Endothelial cell of umbilical vein (primary cell): ENCODE results near the gene PNKD. TPM values are rescaled to one million over a fixed set of nuclear protein-coding genes. Genes with fewer than 3 reads are reported as not detected.

Experiments
- BruUV-seq: library from RNA; stranded (reverse); fragments of 400-500 nt; replicated peaks from 2 replicates; lab custom pipeline; 2021; lab: Mats Ljungman, UMichigan
- CTCF ChIA-PET: fragments of 300-600, 350-600 bp; sonication (Branson Sonifier 250); formaldehyde crosslinking; loops from one replicate; lab custom pipeline; 2021; ENCODE audit warnings: antibody characterized with exemption, inconsistent platforms; lab: Charles Lee
- POLR2A ChIA-PET: fragments of 300-600, 350-600 bp; sonication (Branson Sonifier 250); formaldehyde crosslinking; loops from one replicate; lab custom pipeline; 2021; ENCODE audit warnings: antibody characterized with exemption, inconsistent platforms; lab: Charles Lee
- DNase-seq: peaks from one replicate; pipeline ENCODE4 v3.0.0-alpha.2; 2011; ENCODE audit warnings: low read depth, low spot score
- FAIRE-seq: peaks from 2 replicates; lab custom pipeline; 2011; peaks lifted over from hg19 to GRCh38; lab: Jason Lieb, UNC
- H2AFZ ChIP-seq: 2 replicates; pipeline ENCODE4 v1.6.0; 2012; ENCODE audit warnings: low read depth, low read length, control low read depth, inconsistent platforms
- H3K27ac ChIP-seq: 2 replicates; pipeline ENCODE4 v1.5.1; 2011; ENCODE audit warnings: low read depth, mild to moderate bottlenecking, control low read depth, low read length, moderate library complexity; ENCODE audit not compliant: insufficient read depth
- H3K27me3 ChIP-seq, 2 experiments: 2 replicates each; pipeline versions ENCODE4 v1.6.0 to v1.6.1; 2011; ENCODE audit warnings: low read length in 2 of 2, mixed read lengths in 1 of 2; ENCODE audit not compliant: control insufficient read depth in 2 of 2, insufficient read depth in 2 of 2
- H3K36me3 ChIP-seq, 2 experiments: 2 replicates in 1 of 2; 3 replicates in 1 of 2; pipeline ENCODE4 v1.5.1; 2011; ENCODE audit warnings: low read length in 2 of 2, mild to moderate bottlenecking in 1 of 2, moderate library complexity in 1 of 2; ENCODE audit not compliant: control insufficient read depth in 2 of 2, insufficient read depth in 2 of 2; ENCODE audit errors: extremely low read depth in 1 of 2
- H3K4me1 ChIP-seq: 3 replicates; pipeline ENCODE4 v1.5.1; 2011; ENCODE audit warnings: mild to moderate bottlenecking, low read length; ENCODE audit not compliant: control insufficient read depth, insufficient read depth; ENCODE audit errors: extremely low read depth
- H3K4me2 ChIP-seq: 2 replicates; pipeline ENCODE4 v1.6.1; 2011; ENCODE audit warnings: low read length, control low read depth, mixed read lengths; ENCODE audit not compliant: insufficient read depth
- H3K4me3 ChIP-seq, 3 experiments: fragments of 200-600 bp in 1 of 3; sonication (generic), shearing (Covaris generic) in 1 of 3; replicated peaks in 1 of 3; 2 replicates each; pipeline ENCODE4 v1.5.1; 2011 to 2016; ENCODE audit warnings: control low read depth in 3 of 3, low read length in 3 of 3, mild to moderate bottlenecking in 2 of 3, inconsistent platforms in 1 of 3, low read depth in 1 of 3, moderate library complexity in 1 of 3; ENCODE audit not compliant: insufficient read depth in 1 of 3
- H3K79me2 ChIP-seq: 2 replicates; pipeline ENCODE4 v1.6.0; 2012; ENCODE audit warnings: low read length, inconsistent platforms; ENCODE audit not compliant: control insufficient read depth, insufficient read depth
- H3K9ac ChIP-seq: replicated peaks from 2 replicates; pipeline ENCODE3; 2011; ENCODE audit warnings: low read length, control low read depth; ENCODE audit not compliant: insufficient read depth; ENCODE audit errors: extremely low read depth
- H3K9me1 ChIP-seq: replicated peaks from 3 replicates; pipeline ENCODE4 v1.6.0; 2011; ENCODE audit warnings: mild to moderate bottlenecking, low read length; ENCODE audit not compliant: control insufficient read depth, insufficient read depth; ENCODE audit errors: extremely low read depth
- H3K9me3 ChIP-seq: replicated peaks from 2 replicates; pipeline ENCODE4 v1.5.1; 2012; ENCODE audit warnings: low read length, inconsistent platforms; ENCODE audit not compliant: control insufficient read depth, insufficient read depth
- H4K20me1 ChIP-seq: replicated peaks from 2 replicates; pipeline ENCODE3; 2011; ENCODE audit warnings: mild to moderate bottlenecking, low read length; ENCODE audit not compliant: control insufficient read depth, insufficient read depth; ENCODE audit errors: extremely low read depth
- CTCF ChIP-seq, 2 donors: IDR thresholded peaks; 1 replicate in 1 of 2; 2 replicates in 1 of 2; pipeline ENCODE4 v1.5.1; 2011; ENCODE audit warnings: low read length in 2 of 2, mild to moderate bottlenecking in 2 of 2, moderate library complexity in 2 of 2, control low read depth in 1 of 2, inconsistent platforms in 1 of 2, low read depth in 1 of 2; ENCODE audit not compliant: insufficient read depth in 1 of 2; ENCODE audit errors: extremely low read depth in 1 of 2
- EZH2 ChIP-seq: IDR thresholded peaks from 2 replicates; pipeline ENCODE4 v1.6.1; 2012; ENCODE audit warnings: borderline replicate concordance, low read depth, mild to moderate bottlenecking, moderate library complexity, low read length, inconsistent platforms; ENCODE audit not compliant: severe bottlenecking
- FOS ChIP-seq: IDR thresholded peaks from 2 replicates; pipeline ENCODE4 v1.6.1; 2011; ENCODE audit warnings: mild to moderate bottlenecking, low read length, moderate library complexity, borderline replicate concordance; ENCODE audit not compliant: insufficient read depth
- JUN ChIP-seq: IDR thresholded peaks from 2 replicates; pipeline ENCODE4 v1.6.1; 2011; ENCODE audit warnings: borderline replicate concordance, low read depth; ENCODE audit not compliant: insufficient read length, insufficient read depth
- MAX ChIP-seq: IDR thresholded peaks from 2 replicates; pipeline ENCODE4 v1.6.1; 2011; ENCODE audit not compliant: insufficient read depth, insufficient read length
- POLR2A ChIP-seq: IDR thresholded peaks from 2 replicates; pipeline ENCODE4 v1.6.1; 2012; ENCODE audit warnings: low read depth, mild to moderate bottlenecking, control low read depth, low read length
- POLR2AphosphoS5 ChIP-seq: IDR thresholded peaks from 2 replicates; pipeline ENCODE4 v1.6.1; 2012; ENCODE audit warnings: low read depth, mild to moderate bottlenecking, control low read depth, low read length, moderate library complexity; ENCODE audit not compliant: insufficient read depth
- dilution Hi-C: fragments of 300-500 bp; cut with MboI; formaldehyde crosslinking; loops from one replicate; pipeline ENCODE4 v1.15.0; 2019; ENCODE audit warnings: low sequenced_read_pairs; ENCODE audit not compliant: extremely low pct_ligation_motif_present
- intact Hi-C: fragments of 100-400 bp; cut with micrococcal nuclease; formaldehyde crosslinking; loops from one replicate; pipeline ENCODE4 v1.10.0; 2022
- polyA plus RNA-seq, 4 experiments: library from polyadenylated mRNA; depleted of rRNA in 3 of 4; stranded (reverse) in 3 of 4; unstranded in 1 of 4; fragments of >200 nt; gene quantifications; 2 replicates each; pipeline versions ENCODE4 v1.2.1 to v1.2.3, GENCODE V29; 2011 to 2012; ENCODE audit warnings: missing spikeins in 1 of 4
- total RNA-seq: library from RNA; stranded (reverse); gene quantifications from 2 replicates; pipeline ENCODE4 v1.2.3, GENCODE V29; 2021

Gene PNKD
- total and polyA plus RNA-seq, 2 donors (not counting 3 experiments of a cell fraction or from before 2014, with no cell fraction given): 56.1 to 88.3 TPM

- FAIRE-seq: no peak
- BruUV-seq: no TSS peak
- ChIA-PET CTCF (no interaction called here), POLR2A (no interaction called here)
- Histone ChIP-seq H3K79me2 (no peaks in the 10 kb centered on the region), H3K36me3 (no peaks in the 10 kb centered on the region), H3K4me3 (no peak overlapping the region), H3K27me3 (no peaks in the 10 kb centered on the region), H3K4me2 (no peak overlapping the region), H3K9me3 (no peaks in the 10 kb centered on the region), H3K4me1 (no peaks in the 10 kb centered on the region), H3K9ac (no peak overlapping the region), H4K20me1 (no peaks in the 10 kb centered on the region), H3K9me1 (no peaks in the 10 kb centered on the region), H3K27ac (no peak overlapping the region), H2AFZ (no peak overlapping the region)
- intact Hi-C loops (no loop called here), dilution Hi-C loops (no loop called here)
- no peak for DNase-seq
- TF ChIP-seq CTCF (IDR thresholded peaks at IDR 0.05; ENCODE audit: extremely low read depth in 1 of 2, insufficient read depth in 1 of 2, low read depth in 1 of 2, low read length in 2 of 2) (no peak), FOS (no peak), POLR2A (no peak), EZH2 (no peak), MAX (no peak), JUN (no peak), POLR2AphosphoS5 (no peak)
Measured at GRCh38 chr2:218364196-218364595, 93.9 kb downstream of the PNKD start.
